GM21367 (cell line): ENCODE results near the gene CDC42EP4.

ENCODE experiments used
- ATAC-seq: cut with Tn5 transposase; IDR thresholded peaks from one replicate; pipeline ENCODE4 v1.9.1; 2021; ENCODE audit not compliant: unreplicated experiment

The CDC42EP4 gene, protein sequence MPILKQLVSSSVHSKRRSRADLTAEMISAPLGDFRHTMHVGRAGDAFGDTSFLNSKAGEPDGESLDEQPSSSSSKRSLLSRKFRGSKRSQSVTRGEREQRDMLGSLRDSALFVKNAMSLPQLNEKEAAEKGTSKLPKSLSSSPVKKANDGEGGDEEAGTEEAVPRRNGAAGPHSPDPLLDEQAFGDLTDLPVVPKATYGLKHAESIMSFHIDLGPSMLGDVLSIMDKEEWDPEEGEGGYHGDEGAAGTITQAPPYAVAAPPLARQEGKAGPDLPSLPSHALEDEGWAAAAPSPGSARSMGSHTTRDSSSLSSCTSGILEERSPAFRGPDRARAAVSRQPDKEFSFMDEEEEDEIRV

DNA sequence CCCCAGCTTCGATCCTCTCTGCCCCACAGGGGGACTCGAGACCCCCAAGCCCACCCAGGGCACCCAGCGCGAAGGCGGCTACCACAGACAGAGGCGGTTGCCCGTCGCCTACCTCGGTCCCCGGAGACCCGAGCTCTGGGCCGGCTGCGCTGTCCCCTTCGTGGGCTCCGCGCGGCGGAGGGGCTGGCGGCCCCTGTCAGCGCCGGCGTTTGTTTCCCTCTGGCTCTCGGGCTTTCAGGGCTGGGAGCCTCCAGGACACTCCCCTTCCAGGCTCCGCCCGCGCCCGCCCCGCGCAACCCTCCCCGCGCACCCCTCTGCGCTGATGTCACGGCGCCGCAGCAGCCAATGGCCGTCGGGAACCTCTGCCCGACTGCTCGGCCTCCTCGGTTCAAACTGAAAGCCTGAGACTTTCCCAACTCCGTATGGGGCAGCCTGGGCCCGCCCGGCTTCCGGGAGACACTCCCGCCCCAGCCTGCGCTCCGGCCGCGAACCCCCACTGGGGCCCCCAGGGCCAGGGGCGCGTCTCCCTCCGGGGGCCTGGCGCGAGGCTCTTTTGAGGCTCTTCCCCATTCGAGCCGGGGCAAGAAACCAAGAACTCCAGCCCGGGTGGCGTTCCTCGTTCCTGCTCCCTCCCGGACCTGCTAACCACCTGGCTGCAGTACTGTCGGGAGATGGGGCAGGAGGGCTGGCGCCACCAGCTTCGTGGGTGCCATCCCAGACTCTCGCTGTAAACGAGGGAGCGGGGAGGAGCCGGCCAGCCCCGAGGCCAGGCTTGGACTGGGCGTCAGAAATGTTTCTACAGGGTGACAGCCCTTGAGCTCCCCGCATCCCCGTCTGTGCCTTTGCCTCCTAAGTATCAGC is at the start of gene CDC42EP4:
CDC42EP4 (minus strand) TSS at position 221 of the 861 bp plus-strand sequence. CDS start 25,501 bp downstream, outside the sequence.
- ATAC-seq, result peak; percentile 80

DNA sequence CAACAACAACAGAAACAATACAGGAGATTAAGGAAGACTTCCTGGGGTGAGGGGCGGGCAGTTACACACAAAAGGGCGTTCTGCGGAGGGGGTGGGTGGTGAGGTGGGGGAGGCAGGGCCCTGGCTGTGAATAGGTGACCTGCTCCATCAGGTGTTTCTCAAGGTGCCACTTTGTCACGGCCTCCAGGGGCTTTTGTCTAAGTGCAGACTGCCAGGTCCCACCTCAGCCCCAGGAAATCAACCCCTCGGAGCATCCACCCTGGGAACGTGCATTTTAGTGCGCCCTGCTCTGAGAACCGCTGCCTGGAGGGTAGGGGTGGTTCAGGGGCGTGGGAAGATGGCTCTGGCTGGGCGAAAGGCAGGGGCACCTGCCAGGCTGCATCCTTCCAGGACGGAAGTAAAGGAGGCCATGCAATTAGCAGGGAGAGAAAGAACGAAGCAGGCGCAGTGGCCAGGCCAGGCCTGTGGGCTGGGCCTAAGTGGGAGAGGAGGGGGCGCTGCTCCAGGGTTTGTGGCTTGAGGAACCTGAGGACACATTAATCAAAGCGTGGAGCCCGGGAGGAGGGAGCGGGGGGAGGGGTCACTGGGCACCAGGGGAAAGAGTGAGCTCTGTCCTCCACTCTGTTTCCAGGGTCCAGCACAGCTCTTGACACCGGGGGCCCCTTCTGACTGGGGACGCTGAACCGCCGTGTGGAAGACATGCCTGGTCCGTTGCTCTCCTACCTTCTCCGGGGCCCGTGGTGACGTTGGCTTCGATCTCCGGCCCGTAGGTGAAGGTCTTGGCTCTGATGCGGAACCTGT is 49.4 kb upstream of the CDC42EP4 start:
- no peak for ATAC-seq

DNA sequence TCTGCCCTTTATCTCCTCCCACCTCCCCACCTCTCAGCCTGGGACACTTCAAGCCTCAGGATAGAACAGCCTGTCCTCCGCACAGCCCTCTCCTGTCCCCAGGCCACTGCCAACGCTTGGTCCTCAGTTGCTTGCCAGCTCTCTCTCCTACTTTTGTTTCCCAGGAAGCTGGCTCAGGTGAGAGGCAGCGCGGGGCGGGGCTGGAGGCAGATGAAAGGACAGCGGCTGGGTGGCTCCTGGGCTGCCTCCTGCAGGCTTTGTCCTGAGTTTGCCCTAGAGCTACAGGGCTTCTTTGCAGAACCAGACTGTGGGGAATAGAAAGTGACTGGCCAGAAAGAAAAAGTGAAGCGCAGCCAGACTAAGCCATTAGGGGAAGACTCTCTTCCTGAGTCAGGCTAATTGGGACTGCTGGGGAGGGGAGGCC is 48.2 kb upstream of the CDC42EP4 start:
- no peak for ATAC-seq

DNA sequence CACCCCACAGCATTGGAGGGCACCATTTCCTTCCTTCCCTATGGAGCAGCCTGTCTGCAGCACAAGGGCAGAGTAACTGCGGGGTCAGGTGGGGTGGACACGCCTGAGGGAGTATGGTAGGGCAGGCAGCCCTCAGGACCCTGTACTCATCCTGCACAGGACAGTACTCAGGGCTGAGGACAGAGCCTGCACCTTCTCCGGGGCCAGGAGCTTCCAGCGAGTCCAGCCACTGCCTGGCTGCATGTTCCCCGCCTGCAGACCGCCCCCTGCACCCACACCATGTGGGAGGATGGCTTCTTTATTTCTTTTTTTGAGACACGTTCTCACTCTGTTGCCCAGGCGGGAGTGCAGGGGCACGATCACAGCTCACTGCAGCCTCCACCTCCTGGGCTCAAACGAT is 47.6 kb upstream of the CDC42EP4 start:
- no peak for ATAC-seq

DNA sequence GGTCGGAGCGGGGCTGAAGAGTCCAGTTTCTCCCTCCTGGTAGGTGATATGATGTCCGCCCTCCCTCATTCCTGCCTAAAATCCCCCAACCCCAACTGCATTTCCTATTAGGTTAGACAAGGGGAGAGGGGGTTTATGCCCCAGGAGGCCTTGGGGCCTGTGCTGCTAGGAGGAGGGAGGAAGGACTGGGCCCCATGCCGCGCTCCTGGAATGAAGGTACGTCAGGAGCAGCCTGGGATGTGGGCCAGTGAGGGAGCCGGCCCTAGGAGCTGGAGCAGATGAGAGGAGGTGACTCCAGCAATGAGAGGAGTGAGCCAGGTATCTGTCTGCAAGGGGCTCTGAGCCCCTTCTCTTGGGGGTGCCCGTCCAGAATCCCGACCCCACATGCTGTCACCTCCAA is 46.9 kb upstream of the CDC42EP4 start:
- no peak for ATAC-seq

DNA sequence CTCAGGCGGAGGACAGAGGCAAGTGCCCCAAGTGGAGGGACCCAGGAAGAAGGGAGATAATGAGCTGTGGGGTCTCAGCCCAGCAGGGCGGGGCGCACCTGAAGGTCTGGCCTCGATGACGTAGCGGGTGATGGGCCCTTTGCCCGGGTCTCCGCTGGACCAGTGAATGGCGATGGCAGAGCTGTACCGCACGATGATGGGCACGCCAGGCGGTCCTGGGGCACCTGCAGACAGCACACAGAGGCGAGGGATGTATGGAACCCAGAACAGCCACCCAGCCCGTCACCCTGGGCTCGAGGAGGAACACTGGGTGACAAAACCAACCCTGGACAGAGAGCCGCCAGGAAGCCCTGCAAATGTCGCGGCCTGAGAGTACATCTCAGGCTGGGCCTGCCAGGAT is 46.2 kb upstream of the CDC42EP4 start:
- no peak for ATAC-seq

DNA sequence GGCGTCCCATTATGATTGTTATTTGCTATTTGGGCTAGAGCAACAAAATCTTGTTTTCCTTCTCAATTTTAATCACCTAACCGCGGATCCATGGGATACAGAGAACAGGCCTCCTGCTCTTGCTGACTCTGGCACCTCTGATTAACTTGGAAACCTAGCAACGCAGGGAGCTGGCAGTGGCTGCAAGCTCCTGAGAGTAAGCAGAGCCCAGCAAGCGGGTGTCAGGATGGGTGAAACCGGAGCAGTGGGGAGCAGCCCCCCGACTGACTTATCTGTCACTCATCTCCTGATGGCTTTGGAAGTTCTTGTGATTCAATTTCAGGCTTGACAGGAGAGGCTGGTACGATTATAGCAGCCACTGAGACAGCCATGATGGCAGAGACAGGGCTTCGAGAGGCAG is 45.5 kb upstream of the CDC42EP4 start:
- no peak for ATAC-seq

DNA sequence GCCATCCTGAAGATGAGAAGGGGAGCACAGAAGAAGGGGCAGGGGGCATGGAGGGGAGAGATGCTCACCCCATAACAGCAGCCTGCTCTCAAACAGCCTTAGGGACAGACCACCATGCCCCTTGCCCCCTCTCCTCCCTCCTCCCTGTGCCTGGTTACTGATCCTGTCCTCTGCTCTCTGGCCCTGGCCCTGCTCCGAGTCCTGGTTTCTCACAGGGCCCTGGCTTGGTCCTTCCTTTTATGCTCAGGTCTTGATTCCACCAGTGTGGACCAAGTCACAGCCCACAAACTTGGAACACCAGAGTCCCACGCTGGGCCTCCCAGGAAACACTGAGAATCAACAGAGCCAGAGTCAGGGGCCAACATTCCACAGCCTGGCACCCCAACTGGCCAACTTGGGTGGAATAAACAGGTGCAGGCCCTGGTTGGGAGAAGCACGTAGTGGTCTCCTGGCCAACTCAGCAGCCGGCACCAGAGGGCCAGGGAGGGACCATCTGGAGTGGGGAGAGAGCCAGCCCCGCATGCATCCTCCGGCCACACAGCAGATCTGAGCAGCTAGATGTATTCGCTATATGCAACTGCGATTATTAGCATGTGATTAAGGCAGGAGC is 44.9 kb upstream of the CDC42EP4 start:
- no peak for ATAC-seq

- no peak for ATAC-seq
Measured at GRCh38 chr17:73354423-73355284, 42.9 kb upstream of the CDC42EP4 start.

DNA sequence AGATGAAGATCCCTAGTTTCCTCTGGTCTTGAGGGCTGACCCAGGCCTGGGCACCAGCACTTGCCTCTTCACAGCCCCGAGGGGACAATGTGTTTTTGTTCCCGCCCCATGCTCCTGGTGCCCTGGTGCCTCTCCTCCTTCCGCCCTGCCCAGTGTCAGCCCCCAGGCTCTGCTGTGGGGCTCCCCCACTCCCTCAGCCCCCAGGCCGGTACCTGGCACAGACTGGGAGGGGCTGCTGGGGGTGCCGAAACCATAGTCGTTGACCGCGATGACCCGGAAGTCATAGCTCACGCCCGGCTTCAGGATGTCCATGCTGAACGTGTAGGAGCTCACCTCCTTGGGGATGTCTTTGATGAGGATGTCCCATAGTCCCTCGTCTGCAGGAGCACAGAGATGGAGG is 40.5 kb upstream of the CDC42EP4 start:
- no peak for ATAC-seq

- no peak for ATAC-seq
Measured at GRCh38 chr17:73351764-73352163, 40.0 kb upstream of the CDC42EP4 start.

- ATAC-seq, result no peak
Measured at GRCh38 chr17:73350864-73351263, 39.1 kb upstream of the CDC42EP4 start.

DNA sequence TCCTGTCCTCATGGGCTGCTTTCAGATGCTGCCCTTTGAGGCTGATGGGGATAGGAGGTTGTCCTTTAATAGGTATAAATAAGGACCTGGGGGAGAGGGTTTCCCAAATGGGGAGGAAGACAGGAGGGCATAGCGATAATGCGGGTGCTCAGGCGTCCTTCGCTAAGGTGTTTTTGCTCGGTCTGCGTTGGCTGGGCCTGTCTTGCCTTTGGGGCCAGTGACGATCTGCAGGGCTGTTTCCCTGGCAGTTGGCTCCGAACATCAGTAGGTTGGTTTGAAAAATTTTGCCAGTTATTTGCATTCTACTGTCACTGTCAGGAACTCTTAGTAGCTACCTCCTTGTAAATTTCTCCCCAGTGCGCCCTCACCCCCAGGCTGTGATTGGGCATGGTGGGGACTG is 37.8 kb upstream of the CDC42EP4 start:
- ATAC-seq, result no peak

GRCh38 chr17:73349138-73349537 is 37.3 kb upstream of the CDC42EP4 start:
- no peak for ATAC-seq

DNA sequence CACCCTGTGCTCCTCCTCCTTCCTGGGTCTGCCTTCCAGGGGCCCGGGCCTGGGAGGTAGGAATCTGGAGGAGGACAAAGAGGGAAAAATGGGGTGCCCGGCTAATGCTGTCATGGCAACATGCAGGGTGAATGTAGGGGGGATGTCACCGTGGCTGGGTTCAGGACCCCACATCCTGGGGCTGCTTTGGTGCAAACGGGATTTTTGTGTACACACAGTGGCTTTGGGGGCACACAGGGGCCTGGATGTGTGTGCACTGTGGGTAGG is 37.0 kb upstream of the CDC42EP4 start:
- no peak for ATAC-seq

DNA sequence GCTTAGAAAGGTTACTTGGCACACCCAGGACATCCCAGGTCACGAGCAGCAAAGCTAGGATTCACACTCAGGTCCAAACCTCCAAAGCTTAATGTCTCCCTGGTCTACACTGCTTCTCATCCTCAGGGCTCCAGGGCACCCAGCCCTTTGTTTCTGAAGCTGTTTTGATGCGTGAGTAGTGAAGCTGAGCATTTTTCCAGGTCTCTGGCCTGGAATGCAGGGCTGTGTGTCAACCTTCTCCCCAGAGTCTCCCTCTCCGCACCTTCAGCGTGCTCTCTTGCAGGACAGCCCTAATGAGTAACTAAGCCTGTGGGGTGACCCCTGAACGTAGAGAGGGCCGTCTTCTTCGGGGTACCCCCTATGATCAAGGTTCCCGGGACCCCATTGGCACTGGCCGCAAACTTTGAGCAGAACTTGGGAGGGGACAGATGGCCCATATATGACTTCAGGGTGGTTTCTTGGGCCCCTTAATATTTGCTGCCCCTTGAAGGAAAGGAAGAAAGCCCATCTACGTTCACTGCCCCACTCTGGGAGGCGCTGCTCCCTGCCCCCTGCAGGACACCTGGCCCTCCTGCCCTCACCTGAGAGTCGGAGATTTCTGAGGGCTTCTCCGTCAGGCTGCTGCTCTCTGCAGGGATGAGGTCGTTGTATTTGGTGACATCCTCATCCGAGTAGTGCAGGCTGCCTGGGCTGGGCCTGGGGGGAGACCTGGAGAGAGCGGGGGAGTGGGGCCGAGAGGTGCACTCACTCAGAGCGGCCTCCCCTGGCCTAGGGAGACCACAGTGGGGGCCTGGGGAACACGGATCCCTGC is 36.4 kb upstream of the CDC42EP4 start:
- no peak for ATAC-seq

DNA sequence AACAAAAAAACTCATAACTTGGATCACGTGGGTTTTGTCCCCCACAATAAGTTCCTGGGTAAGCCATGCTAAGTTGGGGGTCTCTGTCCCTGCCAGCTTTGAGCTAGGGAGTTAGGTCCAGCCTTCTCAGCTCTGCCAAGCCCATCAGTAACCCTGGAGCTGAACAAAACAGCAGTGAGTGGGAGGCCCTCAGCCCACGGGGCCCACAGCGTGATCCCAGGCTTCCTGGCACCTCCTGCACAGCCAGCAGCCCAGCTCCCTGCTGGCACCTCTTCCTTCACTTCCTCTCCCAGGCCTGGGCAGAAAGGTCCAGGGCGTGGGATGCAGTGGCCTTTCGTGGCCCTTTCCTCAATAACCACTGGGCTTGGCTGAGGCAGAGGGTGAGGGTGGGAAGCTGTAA is 35.5 kb upstream of the CDC42EP4 start:
- no peak for ATAC-seq

GRCh38 chr17:73346501-73347162 is 34.8 kb upstream of the CDC42EP4 start:
- ATAC-seq, result no peak
